Heart left ventricle (tissue), 16 donors: ENCODE results near the gene SUCLA2. TPM values are rescaled to one million over a fixed set of nuclear protein-coding genes. Genes with fewer than 3 reads are reported as not detected.

Experiments used
- ATAC-seq, 4 donors: fragments of 200-7000 bp; cut with Tn5 transposase; one replicate each; pipeline ENCODE4 v1.9.1; 2020 to 2022; ENCODE audit warnings: moderate library complexity in 4 of 4, mild to moderate bottlenecking in 3 of 4, moderate number of reproducible peaks in 1 of 4
- DNase-seq, 5 donors: peaks; one replicate each; pipeline ENCODE4 v3.0.0-alpha.2; 2020
- H3K27ac ChIP-seq, 12 donors: fragments of 200-600 bp; sonication (generic) in 4 of 12; one replicate each; pipeline versions ENCODE4 v1.5.0 to v1.8.0; 2016 to 2022; ENCODE audit warnings: mild to moderate bottlenecking in 2 of 12
- H3K27me3 ChIP-seq, 9 donors: fragments of 200-600 bp; sonication (generic) in 2 of 9; one replicate each; pipeline versions ENCODE4 v1.5.1 to v1.8.0; 2016 to 2022; ENCODE audit warnings: mild to moderate bottlenecking in 3 of 9
- H3K36me3 ChIP-seq, 9 donors: fragments of 200-600 bp; sonication (generic) in 2 of 9; one replicate each; pipeline versions ENCODE4 v1.5.0 to v1.8.0; 2018 to 2022; ENCODE audit warnings: mild to moderate bottlenecking in 2 of 9
- H3K4me1 ChIP-seq, 12 donors: fragments of 200-600 bp; sonication (generic) in 4 of 12; one replicate each; pipeline versions ENCODE4 v1.5.0 to v1.8.0; 2016 to 2022; ENCODE audit warnings: mild to moderate bottlenecking in 3 of 12
- H3K4me3 ChIP-seq, 12 donors: fragments of 200-600 bp; sonication (generic) in 4 of 12; one replicate each; pipeline versions ENCODE4 v1.5.0 to v1.8.0; 2017 to 2022; ENCODE audit warnings: mild to moderate bottlenecking in 9 of 12, moderate library complexity in 4 of 12
- H3K9me3 ChIP-seq, 12 donors: fragments of 200-600 bp; sonication (generic) in 4 of 12; one replicate each; pipeline versions ENCODE4 v1.5.0 to v1.8.0; 2016 to 2022; ENCODE audit warnings: mild to moderate bottlenecking in 1 of 12
- POLR2A ChIP-seq, 2 donors: fragments of 450-650 bp; IDR thresholded peaks; one replicate each; pipeline ENCODE4 v1.6.1; 2017; ENCODE audit warnings: antibody characterized with exemption in 2 of 2, mild to moderate bottlenecking in 2 of 2, moderate library complexity in 2 of 2
- WGBS, 4 donors: extraction: QIAGEN DNeasy Blood & Tissue Kit in 2 of 4; methylation state at CpG; one replicate each; pipeline versions ENCODE4 v1.1.5 to v1.1.7; 2013 to 2018; 5-methylcytosine and 5-hydroxymethylcytosine counted together
- intact Hi-C, 10 donors: fragments of 100-400 bp; cut with DNase I; formaldehyde crosslinking; loops; one replicate each; pipeline versions ENCODE4 v1.11.1 to v1.14.2; 2022
- polyA plus RNA-seq, 2 donors: library from polyadenylated mRNA; stranded (reverse); fragments of 200-250 nt; gene quantifications; one replicate each; pipeline ENCODE4 v1.2.3, GENCODE V29; 2013
- total RNA-seq, 9 donors: library from RNA; depleted of rRNA in 2 of 9; stranded (reverse); fragments of >200 nt in 2 of 9; fragmentation: NEBNext Ultra II Directional in 3 of 9; extraction: Animal tissue kit (Norgen Biotek cat#: 25700) in 3 of 9; gene quantifications; one replicate each; pipeline versions ENCODE4 v1.1.0 to v1.2.4, GENCODE V29; 2016 to 2023
- TF ChIP-seq, protein P1 (sequence below), 12 donors: fragments of 200-600 bp; sonication (generic) in 4 of 12; IDR thresholded peaks; one replicate each; pipeline versions ENCODE4 v1.5.0 to v1.8.0; 2018 to 2022; ENCODE audit warnings: antibody characterized with exemption in 12 of 12, mild to moderate bottlenecking in 5 of 12
- donor health status: ischemic (EF 13 %, LVEDD 7.1; RV severe dilation, severe dysfunction).
- donor health status: healthy with polysubstance abuse.
- donor health status: DM: no; HTN: yes; CAD: no.
- donor health status: DM: no; HTN: no; CAD: no.
- donor health status: ischemic (EF 25% LVEDD 6.9; RV normal size, moderate dysfunction).
- donor health status: ischemic (EF 25% LVEDD 5.7; RV mildly dilated, moderate dysfunction).
- donor health status: healthy.
- donor health status: DM: yes; HTN: yes; CAD: no.
- donor health status: ischemic (EF 35%, LVEDD 5.7; RV mildly dilated, moderate dysfunction).
- donor health status: nonischemic (EF 11% LVEDD 7.7; RV severe dilation, severe dysfunction).
- donor health status: DM: yes; HTN: yes; CAD: no.
- donor health status: PGD.
- donor health status: ischemic (EF 29% LVEDD 5.4; RV normal size, mild dysfunction).
- donor health status: nonischemic (EF 23%, LVEDD 6.1; RV moderate dilation, normal function).

SUCLA2 gene
- total and polyA plus RNA-seq, 11 donors = 36.5 to 166 (median 122) TPM

DNA sequence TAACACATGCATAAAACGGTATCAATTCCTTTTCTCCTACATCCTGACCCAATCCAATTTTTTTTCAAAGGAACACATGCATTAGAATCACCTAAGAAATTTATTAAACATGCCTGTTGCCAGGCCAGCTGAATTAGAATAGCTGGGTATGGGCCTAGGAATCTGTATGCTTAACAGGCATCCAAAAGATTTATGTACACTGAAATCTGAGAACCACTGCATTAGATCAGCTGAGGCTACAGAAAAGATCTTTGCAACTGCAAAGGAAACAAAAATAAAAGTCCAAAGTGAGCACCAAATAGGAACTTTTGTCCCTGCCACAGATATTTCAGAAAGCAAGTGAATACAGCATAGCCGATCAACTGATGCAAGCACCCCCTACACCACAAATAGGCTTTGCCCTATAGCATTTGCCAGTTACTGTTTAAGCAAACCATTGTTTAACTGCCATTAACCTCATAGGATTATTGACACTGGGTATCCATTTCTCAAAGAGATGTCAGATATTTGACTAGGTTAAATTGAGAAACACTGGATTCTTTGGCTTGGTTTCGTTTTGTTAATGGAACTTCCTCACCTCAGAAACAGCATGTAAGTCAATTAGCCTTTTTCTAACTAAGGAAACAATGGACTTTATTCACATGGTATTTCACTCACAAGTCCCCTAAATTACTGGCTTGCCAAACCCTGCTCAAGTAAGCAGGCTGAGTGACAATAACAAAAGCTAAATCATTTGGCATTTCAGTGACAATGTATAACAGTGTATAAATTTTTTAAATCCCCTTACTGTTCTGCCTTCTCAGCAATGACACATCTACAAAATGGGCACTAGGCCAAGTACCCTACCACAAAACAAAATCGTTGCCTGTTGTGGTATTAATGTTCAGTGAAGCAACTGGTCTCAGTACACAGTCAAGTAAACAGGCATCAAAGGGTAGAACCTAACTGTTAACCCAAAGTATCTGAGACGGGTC is 67.8 kb downstream of the SUCLA2 start:
- peak in 2 of 4 donors; percentile 15 to 66 for ATAC-seq
- Histone ChIP-seq H3K36me3 (peaks cover 0 to 4% (median 0%) of the 10 kb centered on the region in 9 donors), H3K4me3 (no peak overlapping the region), H3K27ac (peak overlapping the region in 3 of 12 donors; percentile 12 to 42 (median 24)), H3K4me1 (peaks cover 0 to 14% (median 1%) of the 10 kb centered on the region in 12 donors), H3K27me3 (no peaks in the 10 kb centered on the region), H3K9me3 (no peaks in the 10 kb centered on the region)
- no peak for DNase-seq
- intact Hi-C loops = no loop called here
- TF ChIP-seq, protein P1, sequence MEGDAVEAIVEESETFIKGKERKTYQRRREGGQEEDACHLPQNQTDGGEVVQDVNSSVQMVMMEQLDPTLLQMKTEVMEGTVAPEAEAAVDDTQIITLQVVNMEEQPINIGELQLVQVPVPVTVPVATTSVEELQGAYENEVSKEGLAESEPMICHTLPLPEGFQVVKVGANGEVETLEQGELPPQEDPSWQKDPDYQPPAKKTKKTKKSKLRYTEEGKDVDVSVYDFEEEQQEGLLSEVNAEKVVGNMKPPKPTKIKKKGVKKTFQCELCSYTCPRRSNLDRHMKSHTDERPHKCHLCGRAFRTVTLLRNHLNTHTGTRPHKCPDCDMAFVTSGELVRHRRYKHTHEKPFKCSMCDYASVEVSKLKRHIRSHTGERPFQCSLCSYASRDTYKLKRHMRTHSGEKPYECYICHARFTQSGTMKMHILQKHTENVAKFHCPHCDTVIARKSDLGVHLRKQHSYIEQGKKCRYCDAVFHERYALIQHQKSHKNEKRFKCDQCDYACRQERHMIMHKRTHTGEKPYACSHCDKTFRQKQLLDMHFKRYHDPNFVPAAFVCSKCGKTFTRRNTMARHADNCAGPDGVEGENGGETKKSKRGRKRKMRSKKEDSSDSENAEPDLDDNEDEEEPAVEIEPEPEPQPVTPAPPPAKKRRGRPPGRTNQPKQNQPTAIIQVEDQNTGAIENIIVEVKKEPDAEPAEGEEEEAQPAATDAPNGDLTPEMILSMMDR (IDR thresholded peaks at IDR 0.05) = no peak
- no peak for TF ChIP-seq POLR2A (IDR thresholded peaks at IDR 0.05)
- 53 to 61% (median 57%) methylated on average over 5 of the region's 5 CpGs for WGBS, 4 donors

DNA sequence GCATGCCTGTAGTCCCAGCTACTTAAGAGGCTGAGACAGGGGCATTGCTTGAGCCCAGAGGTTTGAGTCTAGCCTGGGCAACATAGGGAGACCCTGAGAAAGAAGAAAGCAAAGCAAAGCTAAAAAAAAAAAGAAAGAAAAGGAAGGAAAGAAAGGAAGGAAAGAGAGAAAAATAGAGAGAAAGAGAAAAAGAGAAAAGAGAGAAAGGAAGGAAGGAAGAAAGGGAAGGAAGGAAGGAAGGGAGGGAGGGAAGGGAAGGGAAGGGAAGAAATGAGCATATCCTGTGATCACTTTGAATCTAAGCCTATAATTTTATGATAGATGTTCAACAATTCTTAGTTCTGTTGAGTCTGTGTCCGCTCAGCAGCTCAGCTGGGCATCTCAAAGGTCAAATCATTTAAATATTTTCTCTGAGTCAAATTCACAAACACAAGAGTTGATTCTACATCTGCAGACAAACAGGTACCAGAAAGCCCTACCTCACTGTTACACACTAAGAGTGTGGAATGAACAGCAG is 70.4 kb downstream of the SUCLA2 start:
- Histone ChIP-seq H3K27me3 (no peaks in the 10 kb centered on the region), H3K9me3 (no peaks in the 10 kb centered on the region), H3K27ac (no peak overlapping the region), H3K4me3 (no peak overlapping the region), H3K4me1 (peaks cover 0 to 14% (median 4%) of the 10 kb centered on the region in 12 donors), H3K36me3 (no peaks in the 10 kb centered on the region)
- intact Hi-C loops = no loop called here
- WGBS, 4 donors = 91 to 100% (median 96%) methylated on average over 1 of the region's 1 CpG
- ATAC-seq = no peak
- TF ChIP-seq, protein P1 (IDR thresholded peaks at IDR 0.05) = no peak
- TF ChIP-seq POLR2A (IDR thresholded peaks at IDR 0.05) = no peak
- no peak for DNase-seq

GRCh38 chr13:47929156-47929555 is 71.9 kb downstream of the SUCLA2 start:
- no peak for DNase-seq
- H3K9me3 ChIP-seq = no peaks in the 10 kb centered on the region
- H3K4me1 ChIP-seq = peaks cover 0 to 14% (median 4%) of the 10 kb centered on the region in 12 donors
- no peak overlapping the region for H3K4me3 ChIP-seq
- WGBS, 4 donors = 75 to 90% (median 86%) methylated on average over 3 of the region's 3 CpGs
- TF ChIP-seq, protein P1 (IDR thresholded peaks at IDR 0.05) = no peak
- TF ChIP-seq POLR2A (IDR thresholded peaks at IDR 0.05) = no peak
- H3K36me3 ChIP-seq = no peaks in the 10 kb centered on the region
- no peaks in the 10 kb centered on the region for H3K27me3 ChIP-seq
- no peak for ATAC-seq
- H3K27ac ChIP-seq = no peak overlapping the region
- intact Hi-C loops = no loop called here

GRCh38 chr13:47917022-47917574 is 84.0 kb downstream of the SUCLA2 start:
- Histone ChIP-seq H3K27me3 (no peaks in the 10 kb centered on the region), H3K27ac (no peak overlapping the region), H3K36me3 (no peaks in the 10 kb centered on the region), H3K9me3 (peaks cover 0 to 29% (median 2%) of the 10 kb centered on the region in 12 donors), H3K4me1 (no peaks in the 10 kb centered on the region), H3K4me3 (no peak overlapping the region)
- no peak for DNase-seq
- no peak for TF ChIP-seq POLR2A (IDR thresholded peaks at IDR 0.05)
- TF ChIP-seq, protein P1 (IDR thresholded peaks at IDR 0.05) = no peak
- intact Hi-C loops = no loop called here
- 85 to 86% (median 85%) methylated on average over 4 of the region's 4 CpGs for WGBS, 4 donors
- no peak for ATAC-seq
